Measurements from ENCODE around the gene STK40.

STK40 gene

GRCh38 chr1:36367798-36368197, 17.9 kb downstream of the STK40 start:
- DNase-seq, result no peak

- DNase-seq, result no peak
These were observed 18.7 kb downstream of the STK40 start for GRCh38 chr1:36367066-36367465.

GRCh38 chr1:36366091-36366661, 19.5 kb downstream of the STK40 start:
- DNase-seq, result no peak

GRCh38 chr1:36365381-36365780, 20.3 kb downstream of the STK40 start:
- no peak for DNase-seq

- no peak for DNase-seq
These were observed 25.7 kb downstream of the STK40 start for GRCh38 chr1:36359911-36360550.

- no peak for DNase-seq
These were observed 26.3 kb downstream of the STK40 start for GRCh38 chr1:36359383-36359782.

- DNase-seq, result no peak
These were observed 27.1 kb downstream of the STK40 start for GRCh38 chr1:36358514-36359084.

- DNase-seq, result no peak
These were observed 29.9 kb downstream of the STK40 start for GRCh38 chr1:36355811-36356210.

- DNase-seq, result no peak
These were observed 31.2 kb downstream of the STK40 start for GRCh38 chr1:36354486-36354885.

GRCh38 chr1:36352910-36353878, 32.5 kb downstream of the STK40 start:
- DNase-seq, result no peak

- no peak for DNase-seq
These were observed 33.4 kb downstream of the STK40 start for GRCh38 chr1:36352125-36352909.

GRCh38 chr1:36351227-36351977, 34.3 kb downstream of the STK40 start:
- no peak for DNase-seq

GRCh38 chr1:36350659-36351226, 35.0 kb downstream of the STK40 start:
- DNase-seq, result no peak

GRCh38 chr1:36349839-36350238, 35.9 kb downstream of the STK40 start:
- no peak for DNase-seq

GRCh38 chr1:36349241-36349671, 36.5 kb downstream of the STK40 start:
- DNase-seq, result no peak

GRCh38 chr1:36346741-36347370, 38.9 kb downstream of the STK40 start:
- DNase-seq, result no peak

- DNase-seq, result no peak
These were observed 40.4 kb downstream of the STK40 start for GRCh38 chr1:36345353-36345752.

- DNase-seq, result no peak
These were observed 41.4 kb downstream of the STK40 start for GRCh38 chr1:36344395-36344680.

- DNase-seq, result no peak
These were observed 41.9 kb downstream of the STK40 start for GRCh38 chr1:36343651-36344394.

- DNase-seq, result no peak
These were observed 43.1 kb downstream of the STK40 start for GRCh38 chr1:36342426-36343185.
